DMS79 (cell line): ENCODE results near the gene DPAGT1.
"Not testable (repeated sequence)": the region's sequence is repeated elsewhere in the genome, so short reads cannot be mapped to it uniquely, and the experiment has no call there.

Experiments
- DNase-seq: peaks from one replicate; lab custom pipeline; 2025; lab: John Stamatoyannopoulos, UW

DPAGT1 gene

DNA sequence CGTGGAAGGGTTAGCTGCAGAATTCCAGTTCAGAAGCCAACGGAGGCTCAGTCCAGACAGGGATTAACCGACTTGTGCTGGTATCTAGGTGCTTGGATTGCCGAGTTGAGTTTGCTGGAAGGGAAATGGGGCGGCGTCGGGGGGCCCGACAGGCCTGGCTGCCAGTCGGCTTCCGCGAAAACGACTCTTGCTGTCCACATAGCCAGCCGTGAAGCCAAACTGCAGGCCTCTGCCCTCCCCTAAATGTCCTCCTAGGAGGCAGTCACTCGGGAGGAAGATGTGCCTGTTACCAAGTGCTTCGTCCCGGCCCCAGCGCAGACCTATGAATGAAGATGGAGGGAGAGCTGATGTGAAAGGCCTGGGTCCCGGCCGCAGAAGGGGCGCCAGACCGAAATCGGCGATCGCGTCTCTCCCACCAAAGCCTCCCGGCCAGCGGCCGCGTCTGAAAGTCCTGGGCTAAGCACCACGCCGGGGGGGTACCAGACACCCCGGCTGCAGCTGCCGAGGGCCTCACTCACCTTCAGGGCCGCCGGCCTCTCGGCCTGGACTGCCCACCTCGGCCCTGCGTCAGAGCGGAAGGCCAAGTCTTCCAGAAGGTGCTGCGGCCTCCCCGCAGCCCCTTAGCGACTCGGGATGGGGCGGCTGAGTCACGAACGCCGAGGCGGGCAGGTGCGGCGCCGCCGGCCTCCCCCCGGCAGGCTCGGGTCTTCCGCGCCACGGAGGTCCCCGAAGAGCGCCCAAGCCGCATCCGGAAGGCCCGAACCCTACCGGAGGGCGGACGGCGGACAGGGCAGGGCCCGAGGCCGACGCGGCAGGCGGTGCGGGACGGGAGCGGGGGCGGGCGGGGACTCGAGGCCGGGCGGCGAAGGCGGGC is 7.5 kb downstream of the DPAGT1 start:
- DNase-seq, result no peak

DNA sequence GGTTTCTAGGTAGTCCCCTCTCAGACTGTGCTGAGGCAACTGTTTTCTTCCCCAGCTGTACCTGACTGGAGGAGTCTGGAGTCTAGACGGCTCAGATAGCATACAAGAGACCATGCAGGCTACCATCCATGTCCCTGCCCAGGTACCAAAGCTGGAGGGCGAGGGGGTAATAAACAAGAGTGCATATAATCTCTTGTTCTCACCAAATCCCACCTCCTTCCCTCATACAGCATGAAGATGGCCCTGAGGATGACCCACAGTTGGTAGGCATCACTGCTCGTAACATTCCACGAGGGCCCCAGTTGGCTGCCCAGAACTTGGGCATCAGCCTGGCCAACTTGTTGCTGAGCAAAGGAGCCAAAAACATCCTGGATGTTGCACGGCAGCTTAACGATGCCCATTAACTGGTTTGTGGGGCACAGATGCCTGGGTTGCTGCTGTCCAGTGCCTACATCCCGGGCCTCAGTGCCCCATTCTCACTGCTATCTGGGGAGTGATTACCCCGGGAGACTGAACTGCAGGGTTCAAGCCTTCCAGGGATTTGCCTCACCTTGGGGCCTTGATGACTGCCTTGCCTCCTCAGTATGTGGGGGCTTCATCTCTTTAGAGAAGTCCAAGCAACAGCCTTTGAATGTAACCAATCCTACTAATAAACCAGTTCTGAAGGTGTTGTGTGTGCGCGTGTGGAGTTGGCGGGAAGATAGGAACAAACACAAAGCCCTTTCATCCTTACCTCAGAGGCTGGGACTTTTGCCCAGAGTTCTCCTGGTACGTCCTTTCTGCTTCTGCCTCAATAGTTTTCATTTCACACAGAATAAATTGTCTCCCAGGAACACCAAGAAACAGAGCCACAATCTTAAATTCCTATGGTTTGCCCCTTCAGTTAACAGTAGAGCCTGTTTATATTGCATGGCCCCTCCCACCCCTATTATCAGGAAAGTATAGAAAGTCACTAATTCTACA is 8.5 kb downstream of the DPAGT1 start:
- DNase-seq, result no peak

DNA sequence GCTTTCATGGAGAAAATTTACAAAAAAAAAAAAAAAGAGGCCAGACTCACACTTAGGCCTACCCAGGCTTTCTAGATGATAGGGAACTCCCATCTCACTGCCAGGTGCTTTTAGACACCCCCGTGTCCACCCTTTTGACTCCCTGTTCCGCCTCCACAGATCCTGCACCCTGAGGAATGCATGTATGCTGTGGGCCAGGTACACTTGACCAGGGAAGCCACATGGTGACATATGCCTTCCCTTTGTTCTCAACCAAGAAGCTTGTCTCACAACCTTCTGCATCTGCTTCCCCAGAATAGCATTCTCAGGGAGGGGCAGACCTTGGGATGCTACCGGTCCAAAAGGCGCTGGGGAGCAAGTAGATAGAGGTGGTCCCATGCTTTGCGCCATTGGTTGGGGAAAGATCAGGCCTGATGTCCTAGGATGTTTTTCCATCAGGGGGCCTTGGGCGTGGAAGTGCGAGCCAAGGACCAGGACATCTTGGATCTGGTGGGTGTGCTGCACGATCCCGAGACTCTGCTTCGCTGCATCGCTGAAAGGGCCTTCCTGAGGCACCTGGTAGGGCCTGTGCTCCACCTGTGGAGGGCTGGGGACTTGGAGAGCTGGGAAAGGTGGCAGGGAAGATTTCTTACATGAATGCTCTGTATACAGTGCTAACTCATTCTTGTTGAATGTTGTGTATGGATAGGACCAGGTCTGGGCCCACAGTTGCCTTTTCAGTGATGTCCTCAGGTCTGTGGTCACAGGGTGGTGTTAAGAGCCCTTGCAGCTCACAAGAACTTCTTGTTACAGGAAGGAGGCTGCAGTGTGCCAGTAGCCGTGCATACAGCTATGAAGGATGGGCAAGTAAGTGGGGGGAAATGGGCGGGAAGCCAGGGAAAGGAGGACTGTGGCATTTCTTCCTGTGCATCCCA is 9.4 kb downstream of the DPAGT1 start:
- DNase-seq, result peak; percentile 40

DNA sequence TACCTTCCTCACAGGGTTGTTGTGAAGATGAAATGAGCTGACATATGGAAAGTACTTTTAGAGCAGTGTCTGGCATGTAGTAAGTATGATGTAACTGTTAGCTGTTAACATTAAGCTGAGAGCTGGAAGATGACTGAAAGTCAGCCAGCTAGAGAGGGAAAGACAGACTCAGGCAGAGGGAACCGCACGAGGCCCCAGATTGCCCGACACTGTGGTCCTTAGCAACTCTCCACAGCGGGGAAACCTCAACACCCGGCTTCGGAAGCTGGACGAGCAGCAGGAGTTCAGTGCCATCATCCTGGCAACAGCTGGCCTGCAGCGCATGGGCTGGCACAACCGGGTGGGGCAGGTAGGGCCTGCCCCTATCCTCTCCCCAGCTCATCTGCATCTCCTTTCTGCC is 10.5 kb downstream of the DPAGT1 start:
- no peak for DNase-seq

DNA sequence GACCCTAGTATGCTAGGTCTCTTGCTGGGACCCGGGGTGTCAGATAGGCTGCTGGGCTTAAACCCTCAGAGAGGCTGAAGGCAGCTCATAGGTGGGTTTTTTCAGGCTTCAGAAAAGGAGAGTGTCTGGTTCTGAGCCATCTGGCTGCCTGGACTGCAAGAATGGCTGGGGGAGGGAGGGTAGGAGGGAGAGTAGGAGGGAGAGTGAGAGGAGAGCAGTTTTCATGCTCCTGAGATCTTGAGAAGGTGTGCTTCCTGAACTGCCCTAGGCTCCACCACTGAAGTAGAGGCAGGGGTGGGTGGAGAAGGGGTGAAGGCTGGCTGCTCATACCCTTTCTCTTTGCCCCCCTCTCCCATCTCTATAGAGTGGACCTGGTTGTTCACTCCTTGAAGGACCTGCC is 12.3 kb downstream of the DPAGT1 start:
- no peak for DNase-seq

DNA sequence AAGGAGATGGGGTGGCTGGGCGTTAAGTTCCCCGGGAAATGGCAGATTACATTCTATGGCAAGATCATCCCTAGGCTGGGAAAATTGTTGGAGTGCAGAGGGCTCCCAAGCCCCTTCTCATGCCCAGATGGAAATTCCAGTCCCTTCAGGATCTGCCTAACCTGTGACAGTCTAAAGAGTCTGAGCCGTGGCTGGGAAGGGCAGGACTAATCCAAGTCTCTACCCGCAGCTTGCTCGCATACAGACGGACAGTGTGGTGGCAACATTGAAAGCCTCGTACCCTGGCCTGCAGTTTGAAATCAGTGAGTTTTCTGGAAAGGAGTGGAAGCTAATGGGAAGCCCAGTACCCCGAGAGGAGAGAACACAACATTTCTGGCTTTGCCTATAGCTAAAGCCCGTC is 13.2 kb downstream of the DPAGT1 start:
- no peak for DNase-seq

DNA sequence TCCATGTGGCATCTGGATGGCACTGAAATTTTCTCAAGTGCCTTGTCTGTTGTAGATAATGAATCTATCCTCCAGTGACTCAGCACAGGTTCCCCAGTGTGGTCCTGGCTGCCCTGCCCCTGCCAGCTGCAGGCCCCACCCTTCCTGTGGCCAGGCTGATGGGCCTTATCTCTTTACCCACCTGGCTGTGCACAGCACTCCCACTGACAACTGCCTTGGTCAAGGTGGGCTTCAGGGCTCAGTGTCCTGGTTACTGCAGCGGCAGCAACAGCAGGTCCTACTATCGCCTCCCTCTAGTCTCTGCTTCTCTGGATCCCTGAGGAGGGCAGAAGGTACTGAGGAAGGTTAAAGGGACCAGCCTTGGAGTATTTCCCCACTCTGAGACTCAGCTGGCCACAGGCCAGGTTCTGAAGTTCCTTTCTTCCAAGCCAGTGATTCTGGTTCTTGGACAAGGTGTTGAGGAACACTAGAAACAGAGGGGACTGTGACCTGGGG is 13.9 kb downstream of the DPAGT1 start:
- DNase-seq, result no peak

DNA sequence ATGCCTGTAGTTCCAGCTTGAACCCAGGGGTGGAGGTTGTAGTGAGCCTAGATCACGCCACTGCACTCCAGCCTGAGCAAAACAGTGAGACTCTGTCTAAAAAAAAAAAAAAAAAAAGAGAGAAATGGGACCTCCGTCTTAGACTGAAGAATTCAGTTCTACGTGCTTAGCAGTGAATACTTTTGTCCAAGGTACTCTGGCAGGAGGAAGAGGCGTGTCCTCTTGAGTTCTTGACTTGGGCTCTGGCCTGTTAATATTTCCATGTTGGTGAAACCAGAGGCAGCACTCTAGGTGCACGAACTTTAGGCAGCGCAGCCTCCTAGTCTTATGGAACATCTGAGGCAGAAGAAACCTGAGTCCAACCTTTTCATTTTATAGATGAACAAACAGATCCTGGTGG is 14.5 kb downstream of the DPAGT1 start:
- DNase-seq, result no peak

DNA sequence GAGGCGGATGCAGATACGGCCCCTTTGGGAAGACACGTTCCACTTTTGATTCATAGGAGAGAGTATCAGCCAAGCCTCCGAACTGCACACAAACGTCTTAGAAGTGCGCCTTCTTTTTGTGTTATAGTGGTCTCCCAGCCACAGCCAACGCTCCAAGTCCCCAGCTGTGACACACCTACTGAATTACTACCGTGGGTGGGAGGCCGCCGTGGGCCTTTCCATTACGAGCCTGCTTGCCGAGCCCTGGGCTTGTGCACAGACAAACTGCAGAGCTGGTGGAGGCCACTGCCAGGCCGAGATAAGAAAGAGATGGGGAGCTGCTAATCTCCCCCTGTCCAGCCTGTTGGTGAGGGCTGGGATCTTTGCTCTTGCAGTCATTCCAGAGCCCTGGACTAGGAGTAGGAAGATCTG is 16.2 kb downstream of the DPAGT1 start:
- no peak for DNase-seq

DNA sequence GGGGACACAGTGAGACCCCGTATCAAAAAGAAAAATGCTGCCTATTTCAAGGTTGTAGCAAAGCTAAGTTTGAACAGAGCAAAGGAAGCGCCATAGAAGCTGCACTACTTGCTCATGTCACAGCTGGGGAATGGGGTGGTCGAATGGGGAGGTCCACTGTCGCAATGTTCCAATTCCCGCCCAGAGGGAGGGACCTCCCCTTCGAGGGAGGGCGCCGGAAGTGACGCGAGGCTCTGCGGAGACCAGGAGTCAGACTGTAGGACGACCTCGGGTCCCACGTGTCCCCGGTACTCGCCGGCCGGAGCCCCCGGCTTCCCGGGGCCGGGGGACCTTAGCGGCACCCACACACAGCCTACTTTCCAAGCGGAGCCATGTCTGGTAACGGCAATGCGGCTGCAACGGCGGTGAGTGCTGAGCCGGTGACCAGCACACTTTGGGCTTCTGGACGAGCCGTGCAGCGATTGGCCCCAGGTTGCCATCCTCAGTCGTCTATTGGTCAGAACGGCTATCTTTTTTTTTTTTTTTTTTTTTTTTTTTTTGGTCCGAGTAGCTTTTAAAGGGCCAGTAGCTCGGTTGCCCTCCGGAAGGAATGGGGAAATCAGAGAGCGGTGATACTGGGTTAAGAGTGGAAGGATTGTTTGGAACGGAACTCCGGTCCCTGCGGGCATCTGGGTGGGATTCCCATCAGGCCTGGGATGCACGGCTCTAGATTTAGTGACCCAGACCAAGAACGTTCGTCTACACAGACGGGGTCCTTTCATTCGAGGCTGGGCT is 16.8 kb downstream of the DPAGT1 start, which contains the start of gene HMBS:
HMBS (plus strand) TSS at position 219 of the 774 bp plus-strand sequence; CDS start at position 372, 153 bp downstream.
- peak; percentile 95 for DNase-seq

DNA sequence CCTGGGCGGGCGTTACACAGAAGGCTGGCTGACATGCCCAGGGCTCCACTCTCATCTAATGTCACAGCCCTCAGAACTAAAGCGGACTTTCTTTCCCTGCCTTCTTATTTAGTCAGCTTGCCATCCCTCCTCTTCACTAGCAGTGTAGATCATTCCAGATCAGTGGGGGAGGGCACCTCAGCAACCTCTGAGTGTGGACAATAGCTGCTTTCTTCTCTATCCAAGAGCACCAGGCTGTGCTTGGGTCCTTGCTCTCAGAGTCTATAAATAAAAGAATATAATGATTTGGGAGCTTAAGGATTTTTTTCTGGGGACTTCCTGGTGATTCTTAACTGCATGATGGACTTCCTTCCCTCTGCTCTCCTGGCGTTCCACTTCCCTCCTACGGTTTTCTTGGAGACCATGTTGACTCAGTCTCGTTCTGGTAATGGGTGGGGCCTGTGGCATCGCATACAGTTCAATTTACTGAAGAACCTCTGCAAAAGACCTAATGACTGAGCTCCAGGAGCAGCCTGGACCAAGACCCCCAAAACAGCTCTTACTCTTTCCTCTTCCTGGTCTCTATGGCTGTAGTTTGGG is 19.9 kb downstream of the DPAGT1 start:
- no peak for DNase-seq

DNA sequence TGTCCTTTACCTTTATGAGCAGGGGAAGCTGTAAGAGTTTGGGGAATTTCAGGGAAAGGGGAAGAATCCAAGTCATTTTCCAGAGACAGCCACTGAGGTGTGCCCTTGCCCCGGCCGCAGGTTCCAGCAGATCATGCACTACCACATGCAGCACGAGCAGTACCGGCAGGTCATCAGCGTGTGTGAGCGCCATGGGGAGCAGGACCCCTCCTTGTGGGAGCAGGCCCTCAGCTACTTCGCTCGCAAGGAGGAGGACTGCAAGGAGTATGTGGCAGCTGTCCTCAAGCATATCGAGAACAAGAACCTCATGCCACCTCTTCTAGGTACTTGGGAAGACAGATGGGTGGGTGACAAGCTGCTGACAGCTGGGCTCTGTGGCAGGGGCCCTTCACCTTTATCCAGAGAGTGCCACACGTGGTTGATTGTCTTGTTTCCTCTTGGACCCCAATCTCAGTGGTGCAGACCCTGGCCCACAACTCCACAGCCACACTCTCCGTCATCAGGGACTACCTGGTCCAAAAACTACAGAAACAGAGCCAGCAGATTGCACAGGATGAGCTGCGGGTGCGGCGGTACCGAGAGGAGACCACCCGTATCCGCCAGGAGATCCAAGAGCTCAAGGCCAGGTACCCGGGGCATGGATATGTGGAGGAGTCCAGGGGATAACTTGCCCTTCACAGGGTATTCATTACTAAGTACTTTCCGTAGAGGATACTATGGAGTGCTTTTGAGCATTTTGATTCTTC is 22.8 kb downstream of the DPAGT1 start:
- DNase-seq, result no peak

DNA sequence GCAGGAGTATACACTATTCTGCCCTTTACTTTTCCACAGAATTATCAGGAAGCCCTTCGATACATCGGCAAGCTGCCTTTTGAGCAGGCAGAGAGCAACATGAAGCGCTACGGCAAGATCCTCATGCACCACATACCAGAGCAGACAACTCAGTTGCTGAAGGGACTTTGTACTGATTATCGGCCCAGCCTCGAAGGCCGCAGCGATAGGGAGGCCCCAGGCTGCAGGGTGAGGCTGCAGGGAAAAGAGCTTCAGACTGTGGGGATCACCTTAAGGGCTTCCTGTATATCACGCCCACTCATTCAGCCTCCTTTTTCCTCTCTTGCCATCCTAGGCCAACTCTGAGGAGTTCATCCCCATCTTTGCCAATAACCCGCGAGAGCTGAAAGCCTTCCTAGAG is 23.8 kb downstream of the DPAGT1 start:
- no peak for DNase-seq

DNA sequence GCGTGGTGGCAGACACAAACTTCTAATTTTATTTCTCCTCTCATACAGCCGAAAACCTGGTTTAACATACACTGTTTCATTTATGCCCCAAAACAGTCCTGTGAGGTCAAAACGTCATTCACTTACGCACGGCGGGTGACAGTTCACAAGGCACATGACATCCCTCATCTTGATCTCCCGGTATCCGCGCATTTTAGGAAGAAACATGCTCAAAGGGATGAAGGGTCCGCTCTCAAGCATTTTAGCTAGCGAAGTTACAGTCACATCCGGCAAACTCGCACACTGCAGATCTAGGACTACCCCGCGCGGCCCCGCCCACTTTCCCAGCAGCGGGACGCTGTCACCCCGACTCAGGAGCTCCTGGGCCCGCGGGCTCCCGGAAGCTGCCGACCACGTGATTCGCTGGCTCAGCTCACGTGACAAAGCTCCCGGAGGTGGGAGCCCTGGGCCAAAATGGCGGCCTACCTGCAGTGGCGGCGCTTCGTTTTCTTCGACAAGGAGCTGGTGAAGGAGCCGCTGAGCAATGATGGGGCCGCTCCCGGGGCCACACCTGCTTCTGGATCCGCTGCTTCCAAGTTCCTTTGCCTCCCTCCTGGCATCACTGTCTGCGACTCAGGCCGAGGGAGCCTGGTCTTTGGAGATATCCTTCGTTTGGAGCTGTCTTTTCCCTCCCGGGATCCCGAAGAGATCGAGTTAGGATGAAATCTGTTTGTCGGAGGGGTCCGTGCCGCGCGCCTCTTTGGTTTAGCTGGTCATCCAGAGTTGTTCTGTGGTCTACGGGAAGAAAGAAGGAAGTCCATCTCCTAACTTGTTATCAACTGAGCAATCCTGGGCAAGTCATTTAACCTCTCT is 34.1 kb downstream of the DPAGT1 start, which contains the start of gene VPS11:
VPS11 (plus strand) TSS at position 448 of the 852 bp plus-strand sequence; CDS start at position 454, 6 bp downstream.
- DNase-seq, result peak; percentile 94

DNA sequence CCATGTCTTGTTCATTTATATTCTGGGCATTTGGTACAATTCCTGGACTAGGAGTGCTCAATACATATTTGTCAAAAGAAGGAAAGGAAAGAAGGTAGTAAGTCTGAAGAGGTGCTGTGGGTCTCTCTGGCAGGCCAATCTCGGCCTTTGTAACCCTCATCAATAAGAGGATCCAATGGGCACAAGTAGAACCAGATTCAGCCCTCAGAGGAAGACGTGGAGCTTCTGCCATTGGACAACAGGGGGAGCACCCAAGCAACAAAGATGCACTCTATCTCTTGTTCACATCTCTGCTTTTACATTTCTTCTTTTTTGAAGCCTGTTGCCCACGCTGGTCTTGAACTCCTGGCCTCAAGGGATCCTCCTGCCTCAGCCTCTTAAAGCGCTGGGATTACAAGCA is 36.3 kb downstream of the DPAGT1 start:
- no peak for DNase-seq

DNA sequence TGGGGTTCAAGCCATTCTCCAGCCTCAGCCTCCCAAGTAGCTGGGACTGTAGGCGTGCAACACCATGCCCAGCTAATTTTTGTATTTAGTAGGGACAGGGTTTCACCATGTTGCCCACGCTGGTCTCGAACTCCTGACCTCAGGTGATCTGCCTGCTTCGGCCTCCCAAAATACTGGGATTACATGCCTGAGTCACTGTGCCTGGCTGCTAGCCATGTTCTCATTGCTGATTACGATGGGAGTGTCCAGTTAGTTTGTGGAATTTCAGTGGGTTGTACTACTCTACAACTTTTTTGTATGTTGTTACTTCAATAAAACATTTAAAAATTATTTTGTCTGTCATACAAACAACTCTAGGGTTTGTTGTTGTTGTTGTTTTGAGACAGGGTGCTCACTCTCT is 38.9 kb downstream of the DPAGT1 start:
- no peak for DNase-seq

DNA sequence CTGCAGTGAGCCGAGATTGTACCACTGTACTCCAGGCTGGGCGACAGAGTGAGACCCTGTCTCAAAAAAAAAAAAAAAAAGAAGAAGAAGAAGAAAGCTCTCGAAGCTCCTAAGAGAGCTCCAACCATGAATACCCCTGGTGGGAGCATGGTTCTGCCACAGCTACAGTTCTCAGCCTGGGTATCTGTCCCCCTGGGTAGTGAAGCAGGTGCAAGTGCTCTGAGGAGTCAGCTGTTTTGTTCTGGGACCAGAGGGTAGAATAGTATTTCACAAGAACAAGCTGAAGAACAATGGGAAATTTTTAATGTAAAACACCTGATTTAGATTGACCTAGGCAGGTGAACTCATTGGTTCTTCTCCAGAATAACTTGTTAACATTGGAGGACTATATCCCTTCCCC is 40.4 kb downstream of the DPAGT1 start:
- no peak for DNase-seq

DNA sequence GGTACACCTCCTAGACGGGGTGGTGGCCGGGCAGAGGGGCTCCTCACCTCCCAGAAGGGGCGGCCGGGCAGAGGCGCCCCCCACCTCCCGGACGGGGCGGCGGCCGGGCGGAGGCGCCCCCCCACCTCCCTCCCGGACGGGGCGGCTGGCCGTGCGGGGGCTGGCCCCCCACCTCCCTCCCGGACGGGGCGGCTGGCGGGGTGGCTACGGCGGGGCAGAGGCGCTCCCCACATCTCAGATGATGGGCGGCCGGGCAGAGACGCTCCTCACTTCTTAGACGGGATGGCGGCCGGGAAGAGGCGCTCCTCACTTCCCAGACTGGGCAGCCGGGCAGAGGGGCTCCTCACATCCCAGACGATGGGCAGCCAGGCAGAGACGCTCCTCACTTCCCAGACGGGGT is 42.5 kb downstream of the DPAGT1 start:
- not testable (repeated sequence) for DNase-seq
